Stimulated activated CD8-positive, alpha-beta memory T cell treated with anti-CD3 and anti-CD28 coated beads, Interleukin-7, amount 100 ng/mL, for 4 hours (primary cell): ENCODE data around the gene GFAP.

ENCODE experiments used
- DNase-seq, 2 donors: peaks; one replicate each; pipeline ENCODE4 v3.0.0-alpha.2; 2020; ENCODE audit warnings: low read depth in 2 of 2

Gene GFAP

DNA sequence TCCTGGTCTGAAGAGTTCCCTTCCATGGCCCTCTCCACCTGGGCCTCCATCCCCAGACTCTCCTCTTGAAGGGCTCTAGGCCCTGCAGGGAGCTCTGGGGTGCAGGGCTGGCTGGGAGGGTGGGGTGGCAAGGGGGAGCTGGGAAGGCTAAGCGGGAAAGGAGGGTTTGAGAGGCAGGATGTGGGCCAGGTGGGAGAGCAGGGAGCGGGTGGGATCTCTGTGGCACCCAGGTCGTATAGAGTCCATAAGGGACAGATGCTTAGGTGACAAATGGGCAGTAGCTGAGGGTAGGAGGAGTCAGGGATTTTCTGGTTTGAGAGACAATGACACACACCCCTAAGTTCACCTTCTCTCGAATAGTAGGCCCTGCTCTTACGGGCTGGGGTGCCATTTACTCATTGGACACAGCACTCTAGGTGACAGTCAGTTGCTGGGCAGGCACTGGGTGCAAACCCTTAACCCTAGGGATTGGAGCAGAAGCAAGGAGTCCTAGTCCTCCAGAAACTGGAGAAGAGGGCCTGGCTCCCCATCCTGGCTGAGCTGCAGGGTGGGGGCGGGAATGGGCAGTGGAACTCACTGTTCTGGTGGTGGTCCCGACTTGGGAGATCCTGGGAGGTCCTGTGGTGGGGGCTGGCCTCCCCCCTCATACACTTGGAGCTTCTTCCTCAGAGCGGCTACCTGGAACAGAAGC is 16.9 kb upstream of the GFAP start:
- no peak for DNase-seq

- no peak for DNase-seq
Measured at GRCh38 chr17:44931376-44931775, 16.1 kb upstream of the GFAP start.

DNA sequence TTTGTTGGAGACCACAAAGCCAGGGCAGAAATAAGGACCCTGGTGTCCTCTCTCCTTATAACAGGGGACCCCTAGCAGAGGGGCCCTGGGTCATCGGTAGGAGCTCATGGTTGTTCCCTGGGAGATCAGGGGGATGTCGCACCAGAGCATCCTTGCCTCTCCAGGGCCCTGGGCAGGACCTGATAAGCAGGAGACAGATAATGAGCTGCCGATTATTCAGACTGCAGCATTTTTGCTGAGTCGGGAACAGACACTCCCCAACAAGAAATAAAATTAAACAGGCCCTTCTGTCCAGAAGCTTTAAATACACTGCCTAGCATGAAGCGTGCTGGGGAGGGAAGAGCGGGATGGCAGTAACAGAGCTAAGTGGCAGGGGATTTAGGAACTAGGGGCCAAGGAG is 15.4 kb upstream of the GFAP start:
- no peak for DNase-seq

DNA sequence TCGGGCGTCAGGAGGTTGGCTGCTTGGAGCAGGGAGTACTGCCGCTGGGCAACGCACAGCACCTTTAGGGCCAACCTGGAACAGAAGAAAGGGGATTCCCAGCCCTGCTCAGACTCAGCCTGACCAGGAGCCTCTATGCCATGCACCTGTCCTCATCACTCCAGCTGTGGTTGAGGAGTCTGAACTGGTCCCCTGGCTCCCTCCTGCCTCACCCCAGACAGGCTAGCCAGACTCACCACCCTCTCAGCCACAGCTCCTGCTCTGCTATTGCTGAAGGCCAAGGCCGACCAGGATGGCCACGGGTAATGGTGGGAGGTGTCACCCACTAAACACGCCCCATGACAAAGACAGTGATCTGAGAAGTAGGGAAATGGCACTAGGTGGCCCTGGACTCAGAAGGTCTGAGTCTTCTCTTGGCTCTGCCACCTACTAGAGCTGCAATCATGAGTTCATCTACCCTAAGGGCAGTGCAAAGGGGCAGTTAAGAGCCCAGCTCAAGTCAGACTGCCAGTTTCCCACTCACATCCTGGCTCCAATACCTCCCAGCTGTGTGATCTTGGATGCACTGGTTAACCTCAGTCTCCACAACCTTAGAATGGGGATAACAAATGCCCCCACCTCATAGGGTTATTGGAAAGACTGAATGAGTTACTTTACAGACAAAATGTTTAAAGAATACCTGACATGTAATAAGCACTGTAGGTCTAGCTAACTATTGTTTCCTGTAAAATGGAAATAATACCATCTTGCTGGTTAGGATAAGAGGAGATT is 13.8 kb upstream of the GFAP start:
- DNase-seq, result no peak

- no peak for DNase-seq
Measured at GRCh38 chr17:44928136-44928535, 12.8 kb upstream of the GFAP start.

- no peak for DNase-seq
Measured at GRCh38 chr17:44927696-44928095, 12.4 kb upstream of the GFAP start.

DNA sequence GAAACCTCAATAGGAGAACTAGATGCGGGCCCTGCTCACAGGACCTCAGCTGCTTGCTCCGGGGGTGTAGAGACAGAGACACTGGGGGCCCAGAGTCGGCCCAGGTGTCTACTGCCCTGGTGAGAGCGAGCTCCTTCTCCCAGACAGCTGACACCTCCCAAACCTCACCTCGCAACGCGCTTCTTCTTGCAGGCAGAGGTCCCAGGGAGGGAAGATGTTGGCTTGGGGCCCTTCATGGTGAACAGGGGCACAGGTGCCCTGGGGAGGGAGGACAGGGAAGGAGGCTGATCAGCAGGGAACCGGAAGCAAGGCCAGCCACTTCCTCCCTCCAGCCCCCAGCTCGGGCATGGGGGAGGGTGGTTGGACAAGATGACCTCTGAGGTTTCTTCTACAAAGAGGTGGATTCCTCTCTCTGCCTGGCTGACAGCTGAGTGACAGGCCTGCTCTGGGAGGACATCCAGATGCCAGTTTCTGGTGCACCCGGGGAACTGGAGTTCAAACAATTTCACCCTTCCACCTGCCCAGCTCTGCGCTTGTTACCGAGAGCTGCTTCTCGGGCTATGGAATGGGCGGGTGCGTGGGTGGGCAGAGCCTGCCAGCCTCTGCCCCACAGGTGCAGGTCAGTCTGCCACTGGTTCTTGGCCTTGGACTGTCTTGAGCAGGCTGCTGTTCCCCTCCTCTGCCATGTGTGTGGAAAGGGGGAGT is 11.7 kb upstream of the GFAP start:
- DNase-seq, result no peak

GRCh38 chr17:44925731-44926697 is 10.7 kb upstream of the GFAP start:
- DNase-seq, result no peak

DNA sequence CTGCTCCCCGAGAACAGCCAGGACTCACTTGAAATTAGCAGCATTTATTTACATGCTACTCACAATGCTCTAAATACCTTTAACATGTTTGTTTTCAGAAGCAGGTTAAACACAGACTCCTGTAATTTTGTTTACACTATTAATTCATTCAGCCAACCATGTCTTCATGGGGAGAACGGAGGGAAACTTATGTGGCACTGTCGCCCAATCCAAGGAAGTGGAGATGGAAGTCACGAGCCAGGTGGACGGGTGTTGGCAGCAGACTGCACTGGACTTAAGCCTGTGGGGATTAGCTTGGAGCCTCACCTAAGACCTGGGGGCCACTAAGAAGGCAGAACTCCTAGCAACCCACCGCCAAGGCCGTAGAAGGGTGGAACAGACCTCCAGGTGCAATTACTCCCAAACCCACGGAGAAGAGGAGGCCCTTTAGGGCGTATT is 8.8 kb upstream of the GFAP start:
- no peak for DNase-seq

GRCh38 chr17:44922746-44923470 is 7.6 kb upstream of the GFAP start:
- no peak for DNase-seq

DNA sequence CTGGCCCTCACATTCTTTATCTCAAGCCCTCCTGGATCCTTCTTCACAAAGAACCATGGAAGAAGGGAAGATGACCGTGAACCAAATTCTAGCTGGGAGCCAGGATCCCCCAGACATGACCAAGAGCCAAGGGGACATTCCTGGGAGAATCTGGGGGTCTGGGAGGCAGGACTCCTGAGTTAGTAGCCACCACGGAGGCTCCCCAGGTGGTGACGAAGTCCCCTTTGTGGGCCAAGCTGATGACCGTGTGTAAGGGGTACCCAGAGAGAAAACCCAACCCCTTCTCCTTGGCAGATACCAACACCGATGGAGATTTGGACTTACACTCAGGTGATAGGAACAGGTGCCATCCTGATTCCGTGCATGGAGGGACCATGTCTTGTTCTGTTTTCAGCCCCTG is 6.8 kb upstream of the GFAP start:
- no peak for DNase-seq

- no peak for DNase-seq
Measured at GRCh38 chr17:44921122-44921882, 6.0 kb upstream of the GFAP start.

GRCh38 chr17:44920565-44920940 is 5.3 kb upstream of the GFAP start:
- no peak for DNase-seq

GRCh38 chr17:44919885-44920564 is 4.7 kb upstream of the GFAP start:
- peak; percentile 12 to 39 for DNase-seq

GRCh38 chr17:44919411-44919810 is 4.1 kb upstream of the GFAP start:
- no peak for DNase-seq

DNA sequence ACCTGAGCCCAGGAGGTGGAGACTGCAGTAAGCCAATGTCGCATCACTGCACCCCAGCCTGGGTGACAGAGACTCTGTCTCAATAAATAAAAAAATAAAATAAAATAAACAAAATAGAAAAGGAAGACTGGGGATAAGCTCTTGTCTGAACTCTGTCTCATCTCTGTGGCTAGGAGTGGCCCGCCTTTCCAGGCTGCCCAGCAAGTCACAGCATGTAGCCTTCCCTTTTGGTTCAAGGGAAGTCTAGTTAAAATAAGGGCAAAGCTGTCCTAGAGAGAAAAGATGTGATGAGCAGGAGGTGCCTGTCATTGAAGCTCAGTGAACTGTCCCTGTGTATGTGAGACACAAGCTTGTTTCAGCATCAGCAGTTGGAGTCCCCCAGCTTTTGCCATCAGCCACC is 2.7 kb upstream of the GFAP start:
- DNase-seq, result no peak

GRCh38 chr17:44917456-44917855 is 2.2 kb upstream of the GFAP start:
- no peak for DNase-seq

DNA sequence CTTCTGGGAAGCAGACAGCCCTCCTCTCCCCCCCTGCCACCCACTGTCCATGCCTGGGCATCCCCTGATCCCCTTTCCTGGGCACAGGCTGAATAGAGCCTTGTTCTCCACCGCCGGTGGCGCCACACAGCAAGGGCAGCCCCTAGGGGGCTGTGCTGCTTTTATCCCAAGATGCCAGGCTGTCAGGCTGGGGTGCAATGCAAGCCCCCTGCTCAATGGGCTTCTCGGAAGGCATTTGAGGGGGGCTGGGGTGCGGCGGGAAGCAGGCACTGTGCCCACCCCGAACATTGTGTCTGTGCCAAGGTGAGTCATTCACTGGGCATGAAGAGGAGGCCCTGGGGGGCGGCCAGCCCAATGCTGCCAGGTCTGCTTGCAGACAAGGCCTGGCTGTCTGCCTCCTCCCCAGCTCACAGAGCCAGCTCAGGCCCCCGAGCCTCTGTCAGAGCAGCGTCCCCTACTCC is 1.5 kb upstream of the GFAP start:
- no peak for DNase-seq
